HepG2 (cell line): ENCODE measurements around the gene ZNF3. TPM values are rescaled to one million over a fixed set of nuclear protein-coding genes. Genes with fewer than 3 reads are reported as not detected.

ENCODE experiments used
- ARNT ChIP-seq: fragments of 450-650 bp; IDR thresholded peaks from 2 replicates; pipeline ENCODE4 v1.6.1; 2017
- ETV6 ChIP-seq: sonication (generic); formaldehyde crosslinking; conservative IDR thresholded peaks from 2 replicates; pipeline ENCODE4 v1.4.0; 2020; ENCODE audit warnings: missing genetic modification reagents
- FOXP4 ChIP-seq: sonication (generic); formaldehyde crosslinking; IDR thresholded peaks from 2 replicates; pipeline ENCODE4 v1.4.0; 2020; ENCODE audit warnings: missing genetic modification reagents
- IKZF4 ChIP-seq: sonication (generic); formaldehyde crosslinking; IDR thresholded peaks from 2 replicates; pipeline ENCODE4 v1.5.1; 2020; ENCODE audit warnings: borderline replicate concordance, mild to moderate bottlenecking, low read depth, missing genetic modification reagents; ENCODE audit errors: not compliant biosample characterization
- JARID2 ChIP-seq: sonication (generic); formaldehyde crosslinking; IDR thresholded peaks from 2 replicates; pipeline ENCODE4 v1.8.1; 2023; ENCODE audit warnings: missing genetic modification reagents, inconsistent platforms; ENCODE audit not compliant: insufficient replicate concordance
- KLF6 ChIP-seq: IDR thresholded peaks from 2 replicates; pipeline ENCODE4 v1.8.0; 2016; ENCODE audit warnings: missing biosample characterization, missing genetic modification reagents
- MIER2 ChIP-seq: IDR thresholded peaks from 2 replicates; pipeline ENCODE4 v1.6.1; 2016; ENCODE audit warnings: missing biosample characterization, missing genetic modification reagents
- NFE2L1 ChIP-seq: sonication (generic); formaldehyde crosslinking; IDR thresholded peaks from 2 replicates; pipeline ENCODE4 v1.4.0; 2020; ENCODE audit warnings: missing genetic modification reagents, mild to moderate bottlenecking, borderline replicate concordance
- SMAD3 ChIP-seq: sonication (generic); formaldehyde crosslinking; IDR thresholded peaks from 2 replicates; pipeline ENCODE4 v1.4.0; 2020; ENCODE audit warnings: missing genetic modification reagents
- TBL1XR1 ChIP-seq: fragments of 150-350 bp; IDR thresholded peaks from 2 replicates; pipeline ENCODE4 v1.6.1; 2014; ENCODE audit warnings: borderline replicate concordance, low read length; ENCODE audit not compliant: partially characterized antibody
- U2AF2 ChIP-seq: fragments of 200-400 bp; formaldehyde crosslinking; IDR thresholded peaks from 2 replicates; pipeline ENCODE4 v1.6.1; 2017; ENCODE audit warnings: low read depth, mild to moderate bottlenecking, low read length
- ZBTB7A ChIP-seq: sonication (generic); formaldehyde crosslinking; IDR thresholded peaks from 2 replicates; pipeline ENCODE4 v1.8.0; 2022; ENCODE audit warnings: mild to moderate bottlenecking, missing genetic modification reagents
- ZFAT ChIP-seq: sonication (generic); formaldehyde crosslinking; conservative IDR thresholded peaks from 2 replicates; pipeline ENCODE4 v1.8.1; 2023; ENCODE audit warnings: missing genetic modification reagents, inconsistent platforms
- ZNF350 ChIP-seq: sonication (generic); formaldehyde crosslinking; IDR thresholded peaks from 2 replicates; pipeline ENCODE4 v1.4.0; 2020; ENCODE audit warnings: mild to moderate bottlenecking, low read depth, missing genetic modification reagents, borderline replicate concordance
- ZNF451 ChIP-seq: sonication (generic); formaldehyde crosslinking; IDR thresholded peaks from 2 replicates; pipeline ENCODE4 v1.5.0; 2020; ENCODE audit warnings: mild to moderate bottlenecking, missing genetic modification reagents
- ZNF646 ChIP-seq: sonication (generic); formaldehyde crosslinking; IDR thresholded peaks from 2 replicates; pipeline ENCODE4 v1.9.0; 2021; ENCODE audit warnings: mild to moderate bottlenecking, missing genetic modification reagents
- ZNF75D ChIP-seq: sonication (generic); formaldehyde crosslinking; IDR thresholded peaks from 2 replicates; pipeline ENCODE4 v1.8.1; 2023; ENCODE audit warnings: missing genetic modification reagents, mild to moderate bottlenecking, borderline replicate concordance
- polyA plus RNA-seq, 8 experiments: library from polyadenylated mRNA; depleted of rRNA in 3 of 8; stranded (reverse) in 7 of 8; unstranded in 1 of 8; fragments of >200 nt; fragmentation: Illumina TruSeq in 4 of 8; extraction: Trizol in 4 of 8; gene quantifications; 2 replicates each; pipeline versions ENCODE4 v1.2.1 to v1.2.3, GENCODE V29; 2011 to 2016; ENCODE audit warnings: low read depth in 4 of 8, missing spikeins in 1 of 8, mixed read lengths in 1 of 8; ENCODE audit not compliant: insufficient read depth in 1 of 8
- total RNA-seq, 5 experiments: library from RNA; depleted of rRNA; stranded (reverse); fragments of >200 nt; fragmentation: Illumina TruSeq; extraction: Trizol; gene quantifications; 2 replicates each; pipeline ENCODE4 v1.2.3, GENCODE V29; 2016; ENCODE audit warnings: low read depth in 1 of 5
- TF ChIP-seq, protein P1 (sequence below): IDR thresholded peaks from 2 replicates; pipeline ENCODE4 v1.6.1; 2016; ENCODE audit warnings: control low read depth

ZNF3 gene
- total and polyA plus RNA-seq, 2 of the 13 experiments (the other 11 are each of a cell fraction or from before 2014, with no cell fraction given): 33.7 to 56.9 TPM

GRCh38 chr7:100101016-100101862 is 19.7 kb upstream of the ZNF3 start, which contains the start of the genes AP4M1 and MCM7 (continued):
- TF ChIP-seq ZNF646 (CRISPR knock-in tag) (no peak), ZNF451 (CRISPR knock-in tag) (no peak), U2AF2 (no peak), ZNF350 (no peak; the same call in 1 of the 2 replicates), TBL1XR1 (peak; percentile 18), ARNT (no peak), ZNF75D (no peak), ZBTB7A (CRISPR knock-in tag) (no peak; the same call in 1 of the 2 replicates), KLF6 (CRISPR knock-in tag) (no peak), IKZF4 (CRISPR knock-in tag) (no peak), SMAD3 (CRISPR knock-in tag) (no peak), JARID2 (CRISPR knock-in tag) (no peak), MIER2 (CRISPR knock-in tag) (no peak), NFE2L1 (CRISPR knock-in tag) (peak; percentile 71; the same call in 1 of the 2 replicates), ZFAT (CRISPR knock-in tag) (no peak), ETV6 (CRISPR knock-in tag) (peak; percentile 78; the same call in 1 of the 2 replicates), FOXP4 (CRISPR knock-in tag) (no peak)
- TF ChIP-seq, protein P1, sequence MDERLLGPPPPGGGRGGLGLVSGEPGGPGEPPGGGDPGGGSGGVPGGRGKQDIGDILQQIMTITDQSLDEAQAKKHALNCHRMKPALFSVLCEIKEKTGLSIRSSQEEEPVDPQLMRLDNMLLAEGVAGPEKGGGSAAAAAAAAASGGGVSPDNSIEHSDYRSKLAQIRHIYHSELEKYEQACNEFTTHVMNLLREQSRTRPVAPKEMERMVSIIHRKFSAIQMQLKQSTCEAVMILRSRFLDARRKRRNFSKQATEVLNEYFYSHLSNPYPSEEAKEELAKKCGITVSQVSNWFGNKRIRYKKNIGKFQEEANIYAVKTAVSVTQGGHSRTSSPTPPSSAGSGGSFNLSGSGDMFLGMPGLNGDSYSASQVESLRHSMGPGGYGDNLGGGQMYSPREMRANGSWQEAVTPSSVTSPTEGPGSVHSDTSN (CRISPR knock-in tag): peak; percentile 96
